IMR-90 (cell line): Measurements from ENCODE around the gene PRLR. TPM values are rescaled to one million over a fixed set of nuclear protein-coding genes. Genes with fewer than 3 reads are reported as not detected.

Experiments used
- ATAC-seq: fragments of 200-7000 bp; cut with Tn5 transposase; 2 replicates; pipeline ENCODE4 v1.9.1; 2020; ENCODE audit warnings: low read depth, mild to moderate bottlenecking, moderate library complexity
- BruUV-seq: library from RNA; stranded (reverse); fragments of 400-500 nt; replicated peaks from 2 replicates; lab custom pipeline; 2021; lab: Mats Ljungman, UMichigan
- CTCF ChIA-PET: fragments of 300-600 bp; formaldehyde crosslinking; extraction: SDS; loops from one replicate; lab custom pipeline; 2021; ENCODE audit warnings: antibody characterized with exemption; lab: Yijun Ruan, JAX
- POLR2A ChIA-PET: fragments of 300-600 bp; sonication (Branson Sonifier 250); formaldehyde crosslinking; loops from one replicate; lab custom pipeline; 2022; ENCODE audit warnings: antibody characterized with exemption; ENCODE audit not compliant: unreplicated experiment; lab: Charles Lee
- DNase-seq: peaks from one replicate; pipeline ENCODE4 v3.0.0; 2013
- H2AFZ ChIP-seq: replicated peaks from 2 replicates; pipeline ENCODE3; 2013; ENCODE audit warnings: low read length, mild to moderate bottlenecking; ENCODE audit not compliant: poor library complexity
- H2AK5ac ChIP-seq: 2 replicates; pipeline ENCODE4 v1.6.1; 2013; ENCODE audit warnings: low read depth, low read length, inconsistent platforms
- H2AK9ac ChIP-seq: replicated peaks from 2 replicates; pipeline ENCODE3; 2013; ENCODE audit warnings: mild to moderate bottlenecking, low read depth, low read length, moderate library complexity; ENCODE audit not compliant: poor library complexity
- H2BK120ac ChIP-seq: 2 replicates; pipeline ENCODE4 v1.6.1; 2013; ENCODE audit warnings: low read depth, low read length, inconsistent platforms
- H2BK15ac ChIP-seq: 3 replicates; pipeline ENCODE4 v1.6.1; 2013; ENCODE audit warnings: low read depth, low read length, inconsistent platforms
- H2BK20ac ChIP-seq: 2 replicates; pipeline ENCODE4 v1.6.1; 2013; ENCODE audit warnings: low read depth, mild to moderate bottlenecking, inconsistent platforms, low read length, moderate library complexity
- H2BK5ac ChIP-seq: 2 replicates; pipeline ENCODE4 v1.6.1; 2013; ENCODE audit warnings: mild to moderate bottlenecking, low read depth, low read length, inconsistent platforms; ENCODE audit not compliant: poor library complexity, severe bottlenecking
- H3K14ac ChIP-seq: replicated peaks from 2 replicates; pipeline ENCODE4 v1.6.1; 2013; ENCODE audit warnings: low read depth, low read length, inconsistent platforms
- H3K18ac ChIP-seq: 2 replicates; pipeline ENCODE4 v1.6.1; 2013; ENCODE audit warnings: low read depth, low read length, control low read depth
- H3K23ac ChIP-seq: 2 replicates; pipeline ENCODE4 v1.6.1; 2013; ENCODE audit warnings: low read depth, low read length, inconsistent platforms
- H3K27ac ChIP-seq: 2 replicates; pipeline ENCODE4 v1.5.1; 2013; ENCODE audit warnings: mild to moderate bottlenecking, control low read depth, low read length; ENCODE audit not compliant: insufficient read depth
- H3K27me3 ChIP-seq: 2 replicates; pipeline ENCODE4 v1.6.1; 2013; ENCODE audit warnings: low read length; ENCODE audit not compliant: control insufficient read depth, insufficient read depth
- H3K36me3 ChIP-seq: 2 replicates; pipeline ENCODE4 v1.6.1; 2013; ENCODE audit warnings: low read length, mixed read lengths; ENCODE audit not compliant: control insufficient read depth, insufficient read depth
- H3K4ac ChIP-seq: 2 replicates; pipeline ENCODE4 v1.6.1; 2013; ENCODE audit warnings: low read depth, low read length, inconsistent platforms
- H3K4me1 ChIP-seq: 2 replicates; pipeline ENCODE4 v1.6.1; 2013; ENCODE audit warnings: low read length, mixed read lengths; ENCODE audit not compliant: control insufficient read depth, insufficient read depth
- H3K4me2 ChIP-seq: 2 replicates; pipeline ENCODE4 v1.6.1; 2013; ENCODE audit warnings: low read depth, mild to moderate bottlenecking, control low read depth, low read length, moderate library complexity
- H3K4me3 ChIP-seq: 2 replicates; pipeline ENCODE4 v1.5.1; 2013; ENCODE audit warnings: low read depth, mild to moderate bottlenecking, control low read depth, low read length, moderate library complexity; ENCODE audit not compliant: insufficient read depth
- H3K56ac ChIP-seq: 2 replicates; pipeline ENCODE4 v1.6.1; 2013; ENCODE audit warnings: low read length, inconsistent platforms; ENCODE audit not compliant: insufficient read depth; ENCODE audit errors: extremely low read depth
- H3K79me1 ChIP-seq, 2 experiments: 2 replicates each; pipeline ENCODE4 v1.6.1; 2013; ENCODE audit warnings: low read length in 2 of 2, inconsistent platforms in 1 of 2, low read depth in 1 of 2
- H3K9ac ChIP-seq: 2 replicates; pipeline ENCODE4 v1.6.1; 2013; ENCODE audit warnings: low read depth, low read length, control low read depth
- H3K9me1 ChIP-seq: 2 replicates; pipeline ENCODE4 v1.6.1; 2013; ENCODE audit warnings: low read length, inconsistent platforms; ENCODE audit not compliant: insufficient read depth
- H3K9me3 ChIP-seq: 2 replicates; pipeline ENCODE4 v1.6.1; 2013; ENCODE audit warnings: low read length; ENCODE audit not compliant: control insufficient read depth, insufficient read depth
- H4K20me1 ChIP-seq: 2 replicates; pipeline ENCODE4 v1.6.1; 2013; ENCODE audit warnings: low read length, inconsistent platforms; ENCODE audit not compliant: insufficient read depth
- H4K5ac ChIP-seq: 2 replicates; pipeline ENCODE4 v1.6.1; 2013; ENCODE audit warnings: mild to moderate bottlenecking, low read depth, low read length, control low read depth
- H4K8ac ChIP-seq, 2 experiments: 2 replicates each; pipeline ENCODE4 v1.6.1; 2013; ENCODE audit warnings: low read depth in 2 of 2, low read length in 2 of 2, control low read depth in 1 of 2, inconsistent platforms in 1 of 2
- H4K91ac ChIP-seq: 2 replicates; pipeline ENCODE4 v1.6.1; 2013; ENCODE audit warnings: low read depth, low read length, inconsistent platforms; ENCODE audit not compliant: insufficient read depth
- BHLHE40 ChIP-seq: fragments of 150-350 bp; IDR thresholded peaks from 2 replicates; pipeline ENCODE4 v1.6.1; 2016; ENCODE audit warnings: mild to moderate bottlenecking, low read depth, low read length
- CHD1 ChIP-seq: IDR thresholded peaks from 2 replicates; pipeline ENCODE4 v1.6.1; 2012; ENCODE audit warnings: low read depth, low read length, improper control_type of control experiment
- ELK1 ChIP-seq: fragments of 150-350 bp; IDR thresholded peaks from 2 replicates; pipeline ENCODE4 v1.6.1; 2016; ENCODE audit warnings: low read depth, mild to moderate bottlenecking, low read length, moderate library complexity, borderline replicate concordance
- MAZ ChIP-seq: IDR thresholded peaks from 2 replicates; pipeline ENCODE4 v1.6.1; 2012; ENCODE audit warnings: low read depth, mild to moderate bottlenecking, low read length, improper control_type of control experiment, moderate library complexity, borderline replicate concordance
- MXI1 ChIP-seq: IDR thresholded peaks from 2 replicates; pipeline ENCODE4 v1.6.1; 2012; ENCODE audit warnings: low read depth, mild to moderate bottlenecking, low read length, moderate library complexity, borderline replicate concordance
- RAD21 ChIP-seq: IDR thresholded peaks from 2 replicates; pipeline ENCODE4 v1.6.1; 2012; ENCODE audit warnings: low read length, improper control_type of control experiment
- RFX5 ChIP-seq: IDR thresholded peaks from 2 replicates; pipeline ENCODE4 v1.8.0; 2012; ENCODE audit warnings: low read depth, mild to moderate bottlenecking, low read length, moderate library complexity
- SMC3 ChIP-seq: fragments of 150-350 bp; IDR thresholded peaks from 2 replicates; pipeline ENCODE4 v1.6.1; 2016; ENCODE audit warnings: low read depth, mild to moderate bottlenecking, antibody characterized with exemption, low read length, moderate library complexity
- USF2 ChIP-seq: fragments of 150-350 bp; IDR thresholded peaks from 2 replicates; pipeline ENCODE4 v1.6.1; 2017; ENCODE audit warnings: mild to moderate bottlenecking, antibody characterized with exemption, low read length, low read depth
- WGBS, 2 experiments: methylation state at CpG; one replicate each; pipeline versions ENCODE4 v1.1.5 to v1.1.7; 2013; ENCODE audit warnings: missing lambda C conversion rate in 2 of 2; ENCODE audit not compliant: insufficient read length in 1 of 2; ENCODE audit errors: extremely low coverage in 2 of 2; 5-methylcytosine and 5-hydroxymethylcytosine counted together
- dilution Hi-C: fragments of 300-500 bp; cut with HindIII; formaldehyde crosslinking; loops from one replicate; pipeline ENCODE4 v1.14.3; 2018; ENCODE audit warnings: low sequenced_read_pairs; ENCODE audit not compliant: unreplicated experiment
- in situ Hi-C: fragments of 300-500 bp; cut with MboI; formaldehyde crosslinking; loops from 3 replicates; pipeline ENCODE4 v1.14.3; 2019; ENCODE audit warnings: low sequenced_read_pairs, inconsistent platforms, mixed read lengths
- intact Hi-C: fragments of 100-400 bp; cut with micrococcal nuclease; formaldehyde crosslinking; loops from 2 replicates; pipeline ENCODE4 v1.10.0; 2022
- polyA plus RNA-seq, 3 experiments: library from polyadenylated mRNA; depleted of rRNA; stranded (reverse); fragments of >200 nt; gene quantifications; 2 replicates each; pipeline ENCODE4 v1.2.3, GENCODE V29; 2012; ENCODE audit warnings: low replicate concordance in 1 of 3
- total RNA-seq: library from RNA; depleted of rRNA; stranded (reverse); fragments of >200 nt; gene quantifications from 2 replicates; pipeline ENCODE4 v1.2.3, GENCODE V29; 2012

PRLR gene
- total and polyA plus RNA-seq, 2 of the 4 experiments (the other 2 are of a cell fraction), result 0.24 to 0.54 TPM

GRCh38 chr5:35213608-35214007 lies 16.7 kb downstream of the PRLR start:
- H2BK15ac ChIP-seq, result no peak overlapping the region
- in situ Hi-C loops, result no loop called here
- intact Hi-C loops, result no loop called here
- no peak overlapping the region for H3K9ac ChIP-seq
- H3K14ac ChIP-seq, result no peak overlapping the region
- no peak overlapping the region for H3K18ac ChIP-seq
- H3K4me3 ChIP-seq, result no peak overlapping the region
- no peak overlapping the region for H2BK5ac ChIP-seq
- no peaks in the 10 kb centered on the region for H3K4me1 ChIP-seq
- no peak overlapping the region for H3K56ac ChIP-seq
- H3K79me1 ChIP-seq, result no peaks in the 10 kb centered on the region
- H4K91ac ChIP-seq, result no peak overlapping the region
- no peaks in the 10 kb centered on the region for H3K36me3 ChIP-seq
- no peaks in the 10 kb centered on the region for H3K9me3 ChIP-seq
- dilution Hi-C loops, result no loop called here
- H3K27me3 ChIP-seq, result peaks cover 4% of the 10 kb centered on the region
- H3K23ac ChIP-seq, result no peak overlapping the region
- DNase-seq, result no peak
- CTCF ChIA-PET, result no interaction called here
- no peak overlapping the region for H2AK9ac ChIP-seq
- H2AK5ac ChIP-seq, result no peak overlapping the region
- WGBS, 2 experiments, result no CpG with 5 or more reads among the region's 3 CpGs
- BruUV-seq, result no TSS peak
- no peak overlapping the region for H4K5ac ChIP-seq
- POLR2A ChIA-PET, result no interaction called here
- TF ChIP-seq MXI1 (no peak), RAD21 (no peak), CHD1 (no peak), SMC3 (no peak), USF2 (no peak), BHLHE40 (no peak), MAZ (no peak), ELK1 (no peak), RFX5 (no peak)
- no peak overlapping the region for H3K4ac ChIP-seq
- no peak overlapping the region for H4K8ac ChIP-seq
- H3K4me2 ChIP-seq, result no peak overlapping the region
- no peaks in the 10 kb centered on the region for H4K20me1 ChIP-seq
- H2BK120ac ChIP-seq, result no peak overlapping the region
- no peak overlapping the region for H2AFZ ChIP-seq
- no peaks in the 10 kb centered on the region for H3K9me1 ChIP-seq
- ATAC-seq, result no peak
- no peak overlapping the region for H3K27ac ChIP-seq
- H2BK20ac ChIP-seq, result no peak overlapping the region
